GM23338 (cell line): ENCODE data around the gene B4GALNT2. TPM values are rescaled to one million over a fixed set of nuclear protein-coding genes. Genes with fewer than 3 reads are reported as not detected.

ENCODE experiments used
- ATAC-seq: fragments of 200-7000 bp; cut with Tn5 transposase; 3 replicates; pipeline ENCODE4 v1.9.1; 2020
- DNase-seq: peaks from one replicate; pipeline ENCODE4 v3.0.0-alpha.2; 2015; ENCODE audit warnings: low spot score
- H2AFZ ChIP-seq: fragments of 200-600 bp; sonication (generic); 2 replicates; pipeline ENCODE4 v1.8.0; 2016; ENCODE audit warnings: antibody characterized with exemption, mild to moderate bottlenecking, moderate library complexity
- H3F3A ChIP-seq: fragments of 200-600 bp; sonication (generic); replicated peaks from 2 replicates; pipeline ENCODE4 v1.8.0; 2017; ENCODE audit warnings: antibody characterized with exemption, mixed run types, low read depth
- H3K27ac ChIP-seq: fragments of 200-600 bp; sonication (generic); 2 replicates; pipeline ENCODE4 v1.6.1; 2016; ENCODE audit warnings: low read depth
- H3K27me3 ChIP-seq: fragments of 200-600 bp; sonication (generic); 2 replicates; pipeline ENCODE4 v1.8.0; 2016; ENCODE audit warnings: mild to moderate bottlenecking, mixed run types, moderate library complexity; ENCODE audit not compliant: insufficient read depth
- H3K36me3 ChIP-seq: fragments of 200-600 bp; sonication (generic); 2 replicates; pipeline ENCODE4 v1.8.0; 2016; ENCODE audit warnings: mild to moderate bottlenecking; ENCODE audit not compliant: insufficient read depth
- H3K4me1 ChIP-seq: fragments of 200-600 bp; sonication (generic); 2 replicates; pipeline ENCODE4 v1.8.0; 2016; ENCODE audit warnings: mild to moderate bottlenecking, moderate library complexity; ENCODE audit not compliant: insufficient read depth
- H3K4me2 ChIP-seq: fragments of 200-600 bp; sonication (generic); 2 replicates; pipeline ENCODE4 v1.7.1; 2017; ENCODE audit warnings: mixed run types
- H3K4me3 ChIP-seq: fragments of 200-600 bp; sonication (generic); 2 replicates; pipeline ENCODE4 v1.6.1; 2016; ENCODE audit warnings: mixed run types
- H3K79me2 ChIP-seq: fragments of 200-600 bp; sonication (generic); replicated peaks from 2 replicates; pipeline ENCODE4 v1.8.0; 2017; ENCODE audit warnings: mild to moderate bottlenecking; ENCODE audit not compliant: insufficient read depth
- H3K9me2 ChIP-seq: fragments of 200-600 bp; sonication (generic); 2 replicates; pipeline ENCODE4 v1.8.0; 2017; ENCODE audit not compliant: insufficient read depth
- H4K20me1 ChIP-seq: fragments of 200-600 bp; sonication (generic); replicated peaks from 2 replicates; pipeline ENCODE4 v1.8.0; 2017; ENCODE audit warnings: mild to moderate bottlenecking; ENCODE audit not compliant: insufficient read depth
- H3K27ac Mint-ChIP-seq: 2 replicates; pipeline ENCODE4 v1.8.0; 2020; ENCODE audit warnings: inconsistent platforms, mild to moderate bottlenecking, moderate library complexity, mixed read lengths
- H3K27me3 Mint-ChIP-seq: 3 replicates; pipeline ENCODE4 v1.8.0; 2022; ENCODE audit warnings: low read depth, mild to moderate bottlenecking, moderate library complexity, mixed read lengths, inconsistent platforms; ENCODE audit not compliant: insufficient read depth, poor library complexity
- H3K36me3 Mint-ChIP-seq: 3 replicates; pipeline ENCODE4 v1.8.0; 2021; ENCODE audit warnings: low read depth, mild to moderate bottlenecking, inconsistent platforms, moderate library complexity, mixed read lengths
- H3K4me1 Mint-ChIP-seq: 3 replicates; pipeline ENCODE4 v1.8.0; 2020; ENCODE audit warnings: mild to moderate bottlenecking, inconsistent platforms, mixed read lengths
- H3K4me3 Mint-ChIP-seq: 3 replicates; pipeline ENCODE4 v1.8.0; 2021; ENCODE audit warnings: moderate library complexity, mild to moderate bottlenecking, inconsistent platforms, mixed read lengths
- H3K9me3 Mint-ChIP-seq: 3 replicates; pipeline ENCODE4 v1.8.0; 2020; ENCODE audit warnings: moderate library complexity, mild to moderate bottlenecking, inconsistent platforms, mixed read lengths
- CREB1 ChIP-seq: fragments of 250-450 bp; sonication (Bioruptor Pico); IDR thresholded peaks from 2 replicates; pipeline ENCODE4 v1.5.0; 2020; ENCODE audit warnings: low read depth, mild to moderate bottlenecking, moderate library complexity
- CTCF ChIP-seq, 2 experiments: fragments of 200-600 bp in 1 of 2; sonication (generic) in 1 of 2; conservative IDR thresholded peaks; 2 replicates each; pipeline versions ENCODE4 v1.5.1 to v1.6.1; 2016 to 2017; ENCODE audit warnings: antibody characterized with exemption in 2 of 2, low read depth in 2 of 2, mild to moderate bottlenecking in 2 of 2, moderate library complexity in 1 of 2
- EZH2 ChIP-seq: fragments of 200-600 bp; sonication (generic); IDR thresholded peaks from one replicate; pipeline ENCODE4 v1.8.0; 2017; ENCODE audit warnings: antibody characterized with exemption, mild to moderate bottlenecking, low read depth; ENCODE audit not compliant: unreplicated experiment
- EZH2phosphoT487 ChIP-seq: fragments of 200-600 bp; sonication (generic); IDR thresholded peaks from one replicate; pipeline ENCODE4 v1.8.1; 2018; ENCODE audit warnings: antibody characterized with exemption; ENCODE audit not compliant: unreplicated experiment
- JUNB ChIP-seq: IDR thresholded peaks from one replicate; pipeline ENCODE4 v1.6.1; 2016; ENCODE audit warnings: antibody characterized with exemption; ENCODE audit not compliant: unreplicated experiment
- NANOG ChIP-seq: IDR thresholded peaks from 2 replicates; pipeline ENCODE4 v1.6.1; 2016; ENCODE audit warnings: antibody characterized with exemption, borderline replicate concordance
- POLR2AphosphoS5 ChIP-seq: IDR thresholded peaks from 2 replicates; pipeline ENCODE4 v1.6.1; 2016; ENCODE audit warnings: antibody characterized with exemption, low read depth
- STAT1 ChIP-seq: IDR thresholded peaks from one replicate; pipeline ENCODE4 v1.6.1; 2016; ENCODE audit warnings: antibody characterized with exemption; ENCODE audit not compliant: unreplicated experiment
- ZNF114 ChIP-seq: fragments of 250-450 bp; sonication (Bioruptor Pico); IDR thresholded peaks from 2 replicates; pipeline ENCODE4 v1.5.0; 2020; ENCODE audit warnings: mild to moderate bottlenecking, moderate library complexity
- ZNF331 ChIP-seq: fragments of 250-450 bp; sonication (Bioruptor Pico); IDR thresholded peaks from 2 replicates; pipeline ENCODE4 v1.5.0; 2020; ENCODE audit warnings: low read depth, mild to moderate bottlenecking, moderate library complexity
- polyA plus RNA-seq: library from polyadenylated mRNA; unstranded; fragments of >200 nt; fragmentation: Nextera tagmentation; extraction: Ambion mirVana; gene quantifications from 2 replicates; pipeline ENCODE4 v1.2.1, GENCODE V29; 2016
- total RNA-seq: library from RNA; depleted of rRNA; stranded (reverse); fragments of >200 nt; shearing (Covaris generic); gene quantifications from 2 replicates; pipeline ENCODE4 v1.2.3, GENCODE V29; 2014
- TF ChIP-seq, protein P1 (sequence below): IDR thresholded peaks from one replicate; pipeline ENCODE4 v1.6.1; 2018; ENCODE audit warnings: antibody characterized with exemption; ENCODE audit not compliant: unreplicated experiment
- TF ChIP-seq, protein P2 (sequence below): IDR thresholded peaks from 2 replicates; pipeline ENCODE4 v1.6.1; 2016; ENCODE audit warnings: antibody characterized with exemption
- TF ChIP-seq, protein P3 (sequence below): fragments of 250-450 bp; sonication (Bioruptor Pico); IDR thresholded peaks from 2 replicates; pipeline ENCODE4 v1.5.0; 2020; ENCODE audit warnings: mild to moderate bottlenecking, moderate library complexity

The B4GALNT2 gene
- total and polyA plus RNA-seq, 2 experiments from 2014 or later = not detected

DNA sequence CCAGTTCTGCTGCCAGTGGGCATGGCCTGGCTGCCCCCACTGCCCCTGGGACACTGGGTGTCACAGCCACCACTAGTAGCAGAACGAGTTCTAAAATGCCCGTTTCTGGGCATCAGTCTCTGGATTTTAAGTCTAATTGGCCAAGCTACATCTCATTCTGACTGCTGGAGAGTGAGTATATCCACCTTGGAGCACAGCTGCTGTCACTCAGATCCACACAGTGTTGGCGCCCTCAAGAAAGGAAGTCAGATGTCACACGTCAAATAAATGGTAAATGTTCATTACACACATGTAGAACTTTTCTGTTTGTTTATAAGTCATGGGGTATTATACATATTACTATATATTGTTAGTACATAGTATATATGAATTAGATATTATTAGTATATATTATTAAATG is 58.4 kb downstream of the B4GALNT2 start:
- Histone ChIP-seq H3K27ac (no peak overlapping the region), H3K4me3 (no peak overlapping the region), H2AFZ (no peak overlapping the region), H3K36me3 (no peaks in the 10 kb centered on the region), H3K27me3 (no peaks in the 10 kb centered on the region), H3K4me1 (peaks cover 9% of the 10 kb centered on the region; the same call in 1 of the 2 replicates), H3K9me2 (no peaks in the 10 kb centered on the region), H3K79me2 (no peaks in the 10 kb centered on the region), H3F3A (peaks cover 5% of the 10 kb centered on the region; the same call in 1 of the 2 replicates), H3K4me2 (no peak overlapping the region), H4K20me1 (no peaks in the 10 kb centered on the region)
- no peak for DNase-seq
- ATAC-seq = no peak
- Mint-ChIP-seq H3K27ac (no peak overlapping the region), H3K4me1 (peaks cover 12% of the 10 kb centered on the region; the same call in 2 of the 3 replicates), H3K36me3 (peaks cover 11% of the 10 kb centered on the region; the same call in 2 of the 3 replicates), H3K27me3 (peaks cover 29% of the 10 kb centered on the region), H3K4me3 (peak overlapping the region; percentile 67), H3K9me3 (peaks cover 16% of the 10 kb centered on the region)
- TF ChIP-seq EZH2 (no peak), ZNF114 (CRISPR knock-in tag) (no peak), POLR2AphosphoS5 (no peak), EZH2phosphoT487 (no peak), ZNF331 (no peak), CTCF (conservative IDR thresholded peaks at IDR 0.05; ENCODE audit: low read depth in 2 of 2) (no peak), CREB1 (CRISPR knock-in tag) (no peak), STAT1 (no peak), NANOG (no peak), JUNB (no peak)
- TF ChIP-seq, protein P1, sequence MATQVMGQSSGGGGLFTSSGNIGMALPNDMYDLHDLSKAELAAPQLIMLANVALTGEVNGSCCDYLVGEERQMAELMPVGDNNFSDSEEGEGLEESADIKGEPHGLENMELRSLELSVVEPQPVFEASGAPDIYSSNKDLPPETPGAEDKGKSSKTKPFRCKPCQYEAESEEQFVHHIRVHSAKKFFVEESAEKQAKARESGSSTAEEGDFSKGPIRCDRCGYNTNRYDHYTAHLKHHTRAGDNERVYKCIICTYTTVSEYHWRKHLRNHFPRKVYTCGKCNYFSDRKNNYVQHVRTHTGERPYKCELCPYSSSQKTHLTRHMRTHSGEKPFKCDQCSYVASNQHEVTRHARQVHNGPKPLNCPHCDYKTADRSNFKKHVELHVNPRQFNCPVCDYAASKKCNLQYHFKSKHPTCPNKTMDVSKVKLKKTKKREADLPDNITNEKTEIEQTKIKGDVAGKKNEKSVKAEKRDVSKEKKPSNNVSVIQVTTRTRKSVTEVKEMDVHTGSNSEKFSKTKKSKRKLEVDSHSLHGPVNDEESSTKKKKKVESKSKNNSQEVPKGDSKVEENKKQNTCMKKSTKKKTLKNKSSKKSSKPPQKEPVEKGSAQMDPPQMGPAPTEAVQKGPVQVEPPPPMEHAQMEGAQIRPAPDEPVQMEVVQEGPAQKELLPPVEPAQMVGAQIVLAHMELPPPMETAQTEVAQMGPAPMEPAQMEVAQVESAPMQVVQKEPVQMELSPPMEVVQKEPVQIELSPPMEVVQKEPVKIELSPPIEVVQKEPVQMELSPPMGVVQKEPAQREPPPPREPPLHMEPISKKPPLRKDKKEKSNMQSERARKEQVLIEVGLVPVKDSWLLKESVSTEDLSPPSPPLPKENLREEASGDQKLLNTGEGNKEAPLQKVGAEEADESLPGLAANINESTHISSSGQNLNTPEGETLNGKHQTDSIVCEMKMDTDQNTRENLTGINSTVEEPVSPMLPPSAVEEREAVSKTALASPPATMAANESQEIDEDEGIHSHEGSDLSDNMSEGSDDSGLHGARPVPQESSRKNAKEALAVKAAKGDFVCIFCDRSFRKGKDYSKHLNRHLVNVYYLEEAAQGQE = no peak
- TF ChIP-seq, protein P2, sequence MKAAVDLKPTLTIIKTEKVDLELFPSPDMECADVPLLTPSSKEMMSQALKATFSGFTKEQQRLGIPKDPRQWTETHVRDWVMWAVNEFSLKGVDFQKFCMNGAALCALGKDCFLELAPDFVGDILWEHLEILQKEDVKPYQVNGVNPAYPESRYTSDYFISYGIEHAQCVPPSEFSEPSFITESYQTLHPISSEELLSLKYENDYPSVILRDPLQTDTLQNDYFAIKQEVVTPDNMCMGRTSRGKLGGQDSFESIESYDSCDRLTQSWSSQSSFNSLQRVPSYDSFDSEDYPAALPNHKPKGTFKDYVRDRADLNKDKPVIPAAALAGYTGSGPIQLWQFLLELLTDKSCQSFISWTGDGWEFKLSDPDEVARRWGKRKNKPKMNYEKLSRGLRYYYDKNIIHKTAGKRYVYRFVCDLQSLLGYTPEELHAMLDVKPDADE = no peak
- TF ChIP-seq, protein P3, sequence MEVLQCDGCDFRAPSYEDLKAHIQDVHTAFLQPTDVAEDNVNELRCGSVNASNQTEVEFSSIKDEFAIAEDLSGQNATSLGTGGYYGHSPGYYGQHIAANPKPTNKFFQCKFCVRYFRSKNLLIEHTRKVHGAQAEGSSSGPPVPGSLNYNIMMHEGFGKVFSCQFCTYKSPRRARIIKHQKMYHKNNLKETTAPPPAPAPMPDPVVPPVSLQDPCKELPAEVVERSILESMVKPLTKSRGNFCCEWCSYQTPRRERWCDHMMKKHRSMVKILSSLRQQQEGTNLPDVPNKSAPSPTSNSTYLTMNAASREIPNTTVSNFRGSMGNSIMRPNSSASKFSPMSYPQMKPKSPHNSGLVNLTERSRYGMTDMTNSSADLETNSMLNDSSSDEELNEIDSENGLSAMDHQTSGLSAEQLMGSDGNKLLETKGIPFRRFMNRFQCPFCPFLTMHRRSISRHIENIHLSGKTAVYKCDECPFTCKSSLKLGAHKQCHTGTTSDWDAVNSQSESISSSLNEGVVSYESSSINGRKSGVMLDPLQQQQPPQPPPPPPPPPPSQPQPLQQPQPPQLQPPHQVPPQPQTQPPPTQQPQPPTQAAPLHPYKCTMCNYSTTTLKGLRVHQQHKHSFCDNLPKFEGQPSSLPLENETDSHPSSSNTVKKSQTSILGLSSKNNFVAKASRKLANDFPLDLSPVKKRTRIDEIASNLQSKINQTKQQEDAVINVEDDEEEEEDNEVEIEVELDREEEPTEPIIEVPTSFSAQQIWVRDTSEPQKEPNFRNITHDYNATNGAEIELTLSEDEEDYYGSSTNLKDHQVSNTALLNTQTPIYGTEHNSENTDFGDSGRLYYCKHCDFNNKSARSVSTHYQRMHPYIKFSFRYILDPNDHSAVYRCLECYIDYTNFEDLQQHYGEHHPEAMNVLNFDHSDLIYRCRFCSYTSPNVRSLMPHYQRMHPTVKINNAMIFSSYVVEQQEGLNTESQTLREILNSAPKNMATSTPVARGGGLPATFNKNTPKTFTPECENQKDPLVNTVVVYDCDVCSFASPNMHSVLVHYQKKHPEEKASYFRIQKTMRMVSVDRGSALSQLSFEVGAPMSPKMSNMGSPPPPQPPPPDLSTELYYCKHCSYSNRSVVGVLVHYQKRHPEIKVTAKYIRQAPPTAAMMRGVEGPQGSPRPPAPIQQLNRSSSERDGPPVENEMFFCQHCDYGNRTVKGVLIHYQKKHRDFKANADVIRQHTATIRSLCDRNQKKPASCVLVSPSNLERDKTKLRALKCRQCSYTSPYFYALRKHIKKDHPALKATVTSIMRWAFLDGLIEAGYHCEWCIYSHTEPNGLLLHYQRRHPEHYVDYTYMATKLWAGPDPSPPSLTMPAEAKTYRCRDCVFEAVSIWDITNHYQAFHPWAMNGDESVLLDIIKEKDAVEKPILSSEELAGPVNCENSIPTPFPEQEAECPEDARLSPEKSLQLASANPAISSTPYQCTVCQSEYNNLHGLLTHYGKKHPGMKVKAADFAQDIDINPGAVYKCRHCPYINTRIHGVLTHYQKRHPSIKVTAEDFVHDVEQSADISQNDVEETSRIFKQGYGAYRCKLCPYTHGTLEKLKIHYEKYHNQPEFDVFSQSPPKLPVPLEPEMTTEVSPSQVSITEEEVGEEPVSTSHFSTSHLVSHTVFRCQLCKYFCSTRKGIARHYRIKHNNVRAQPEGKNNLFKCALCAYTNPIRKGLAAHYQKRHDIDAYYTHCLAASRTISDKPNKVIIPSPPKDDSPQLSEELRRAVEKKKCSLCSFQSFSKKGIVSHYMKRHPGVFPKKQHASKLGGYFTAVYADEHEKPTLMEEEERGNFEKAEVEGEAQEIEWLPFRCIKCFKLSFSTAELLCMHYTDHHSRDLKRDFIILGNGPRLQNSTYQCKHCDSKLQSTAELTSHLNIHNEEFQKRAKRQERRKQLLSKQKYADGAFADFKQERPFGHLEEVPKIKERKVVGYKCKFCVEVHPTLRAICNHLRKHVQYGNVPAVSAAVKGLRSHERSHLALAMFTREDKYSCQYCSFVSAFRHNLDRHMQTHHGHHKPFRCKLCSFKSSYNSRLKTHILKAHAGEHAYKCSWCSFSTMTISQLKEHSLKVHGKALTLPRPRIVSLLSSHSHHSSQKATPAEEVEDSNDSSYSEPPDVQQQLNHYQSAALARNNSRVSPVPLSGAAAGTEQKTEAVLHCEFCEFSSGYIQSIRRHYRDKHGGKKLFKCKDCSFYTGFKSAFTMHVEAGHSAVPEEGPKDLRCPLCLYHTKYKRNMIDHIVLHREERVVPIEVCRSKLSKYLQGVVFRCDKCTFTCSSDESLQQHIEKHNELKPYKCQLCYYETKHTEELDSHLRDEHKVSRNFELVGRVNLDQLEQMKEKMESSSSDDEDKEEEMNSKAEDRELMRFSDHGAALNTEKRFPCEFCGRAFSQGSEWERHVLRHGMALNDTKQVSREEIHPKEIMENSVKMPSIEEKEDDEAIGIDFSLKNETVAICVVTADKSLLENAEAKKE (CRISPR knock-in tag) = no peak
